DND-41 (cell line): Measurements from ENCODE around the gene CYP1A1.

Experiments
- ATAC-seq: fragments of 200-7000 bp; cut with Tn5 transposase; 3 replicates; pipeline ENCODE4 v1.9.1; 2021; ENCODE audit warnings: low read depth; ENCODE audit not compliant: insufficient read depth
- DNase-seq: peaks from one replicate; pipeline ENCODE4 v3.0.0-alpha.2; 2020
- H2AFZ ChIP-seq: 2 replicates; pipeline ENCODE4 v1.6.0; 2012; ENCODE audit warnings: low read depth, low read length
- H3K27ac ChIP-seq: 2 replicates; pipeline ENCODE4 v1.5.1; 2012; ENCODE audit warnings: low read length, inconsistent platforms
- H3K27me3 ChIP-seq: fragments of 200-600 bp; sonication (generic); 2 replicates; pipeline ENCODE4 v1.6.0; 2012; ENCODE audit warnings: low read length, mild to moderate bottlenecking, inconsistent platforms; ENCODE audit not compliant: insufficient read depth, poor library complexity
- H3K36me3 ChIP-seq: 2 replicates; pipeline ENCODE4 v1.5.1; 2012; ENCODE audit warnings: low read length, inconsistent platforms; ENCODE audit not compliant: insufficient read depth
- H3K4me1 ChIP-seq: 2 replicates; pipeline ENCODE4 v1.5.1; 2012; ENCODE audit warnings: mild to moderate bottlenecking, low read length; ENCODE audit not compliant: insufficient read depth
- H3K4me2 ChIP-seq: 2 replicates; pipeline ENCODE4 v1.6.0; 2012; ENCODE audit warnings: mild to moderate bottlenecking, moderate library complexity, low read length, inconsistent platforms; ENCODE audit not compliant: insufficient read depth
- H3K4me3 ChIP-seq, 2 experiments: fragments of 200-600 bp in 1 of 2; shearing (Covaris generic) in 1 of 2; 2 replicates each; pipeline ENCODE4 v1.5.1; 2012 to 2016; ENCODE audit warnings: inconsistent platforms in 2 of 2, low read length in 2 of 2, mild to moderate bottlenecking in 2 of 2, low read depth in 1 of 2, moderate library complexity in 1 of 2
- H3K79me2 ChIP-seq: 2 replicates; pipeline ENCODE4 v1.6.0; 2012; ENCODE audit warnings: low read length, inconsistent platforms; ENCODE audit not compliant: insufficient read depth
- H3K9ac ChIP-seq: 2 replicates; pipeline ENCODE4 v1.6.0; 2012; ENCODE audit warnings: low read depth, mild to moderate bottlenecking, inconsistent platforms, low read length, moderate library complexity
- H3K9me3 ChIP-seq: 2 replicates; pipeline ENCODE4 v1.5.1; 2012; ENCODE audit warnings: low read length, moderate library complexity, mild to moderate bottlenecking, inconsistent platforms; ENCODE audit not compliant: insufficient read depth, severe bottlenecking
- H4K20me1 ChIP-seq: 2 replicates; pipeline ENCODE4 v1.6.0; 2012; ENCODE audit warnings: low read length; ENCODE audit not compliant: insufficient read depth
- CTCF ChIP-seq: IDR thresholded peaks from 2 replicates; pipeline ENCODE4 v1.5.1; 2012; ENCODE audit warnings: borderline replicate concordance, low read length, moderate library complexity, mild to moderate bottlenecking; ENCODE audit not compliant: poor library complexity, severe bottlenecking; ENCODE audit errors: extremely low read depth
- EZH2 ChIP-seq: IDR thresholded peaks from 3 replicates; pipeline ENCODE4 v1.6.1; 2012; ENCODE audit warnings: borderline replicate concordance, low read depth, mild to moderate bottlenecking, moderate library complexity, low read length, inconsistent platforms; ENCODE audit not compliant: severe bottlenecking

CYP1A1 gene

GRCh38 chr15:74752531-74752930 is 27.2 kb upstream of the CYP1A1 start:
- no peaks in the 10 kb centered on the region for H3K79me2 ChIP-seq
- no peak overlapping the region for H3K9ac ChIP-seq
- no peaks in the 10 kb centered on the region for H3K4me1 ChIP-seq
- H3K4me3 ChIP-seq, result no peak overlapping the region
- ATAC-seq, result no peak
- H3K27ac ChIP-seq, result no peak overlapping the region
- no peak overlapping the region for H2AFZ ChIP-seq
- H3K36me3 ChIP-seq, result no peaks in the 10 kb centered on the region
- H3K27me3 ChIP-seq, result peaks cover 9% of the 10 kb centered on the region
- H4K20me1 ChIP-seq, result no peaks in the 10 kb centered on the region
- no peaks in the 10 kb centered on the region for H3K9me3 ChIP-seq
- no peak for DNase-seq
- no peak overlapping the region for H3K4me2 ChIP-seq
- no peak for TF ChIP-seq CTCF
- no peak for TF ChIP-seq EZH2

GRCh38 chr15:74752011-74752410 is 26.7 kb upstream of the CYP1A1 start:
- Histone ChIP-seq H3K27ac (no peak overlapping the region), H2AFZ (no peak overlapping the region), H3K36me3 (no peaks in the 10 kb centered on the region), H3K4me1 (no peaks in the 10 kb centered on the region), H4K20me1 (no peaks in the 10 kb centered on the region), H3K27me3 (peaks cover 9% of the 10 kb centered on the region), H3K9me3 (no peaks in the 10 kb centered on the region), H3K79me2 (no peaks in the 10 kb centered on the region), H3K9ac (no peak overlapping the region), H3K4me3 (no peak overlapping the region), H3K4me2 (no peak overlapping the region)
- no peak for DNase-seq
- ATAC-seq, result no peak
- TF ChIP-seq CTCF (no peak), EZH2 (no peak)

- ATAC-seq (no peak), DNase-seq (no peak)
- Histone ChIP-seq H3K9ac (no peak overlapping the region), H3K79me2 (no peaks in the 10 kb centered on the region), H3K27me3 (peaks cover 9% of the 10 kb centered on the region), H3K4me2 (no peak overlapping the region), H4K20me1 (no peaks in the 10 kb centered on the region), H3K27ac (no peak overlapping the region), H3K4me1 (no peaks in the 10 kb centered on the region), H3K36me3 (no peaks in the 10 kb centered on the region), H3K9me3 (no peaks in the 10 kb centered on the region), H3K4me3 (no peak overlapping the region), H2AFZ (no peak overlapping the region)
- no peak for TF ChIP-seq CTCF
- TF ChIP-seq EZH2, result no peak
These were observed 25.4 kb upstream of the CYP1A1 start for GRCh38 chr15:74750751-74751150.

GRCh38 chr15:74749832-74750231 is 24.5 kb upstream of the CYP1A1 start:
- Histone ChIP-seq H3K9ac (no peak overlapping the region), H3K4me1 (no peaks in the 10 kb centered on the region), H3K79me2 (no peaks in the 10 kb centered on the region), H3K27me3 (peaks cover 7% of the 10 kb centered on the region), H3K4me2 (no peak overlapping the region), H3K9me3 (no peaks in the 10 kb centered on the region), H3K4me3 (no peak overlapping the region), H4K20me1 (no peaks in the 10 kb centered on the region), H3K27ac (no peak overlapping the region), H3K36me3 (no peaks in the 10 kb centered on the region), H2AFZ (no peak overlapping the region)
- no peak for ATAC-seq
- no peak for DNase-seq
- TF ChIP-seq EZH2 (no peak), CTCF (no peak)
